C4-2B (cell line): ENCODE measurements around the gene KIF6.

Source experiments
- ZFX ChIP-seq: fragments of 450-650 bp; IDR thresholded peaks from 2 replicates; pipeline ENCODE4 v1.6.1; 2017
- TF ChIP-seq, protein P1 (sequence below): fragments of 450-650 bp; conservative IDR thresholded peaks from 2 replicates; pipeline ENCODE4 v1.5.1; 2017; ENCODE audit warnings: mild to moderate bottlenecking

DNA sequence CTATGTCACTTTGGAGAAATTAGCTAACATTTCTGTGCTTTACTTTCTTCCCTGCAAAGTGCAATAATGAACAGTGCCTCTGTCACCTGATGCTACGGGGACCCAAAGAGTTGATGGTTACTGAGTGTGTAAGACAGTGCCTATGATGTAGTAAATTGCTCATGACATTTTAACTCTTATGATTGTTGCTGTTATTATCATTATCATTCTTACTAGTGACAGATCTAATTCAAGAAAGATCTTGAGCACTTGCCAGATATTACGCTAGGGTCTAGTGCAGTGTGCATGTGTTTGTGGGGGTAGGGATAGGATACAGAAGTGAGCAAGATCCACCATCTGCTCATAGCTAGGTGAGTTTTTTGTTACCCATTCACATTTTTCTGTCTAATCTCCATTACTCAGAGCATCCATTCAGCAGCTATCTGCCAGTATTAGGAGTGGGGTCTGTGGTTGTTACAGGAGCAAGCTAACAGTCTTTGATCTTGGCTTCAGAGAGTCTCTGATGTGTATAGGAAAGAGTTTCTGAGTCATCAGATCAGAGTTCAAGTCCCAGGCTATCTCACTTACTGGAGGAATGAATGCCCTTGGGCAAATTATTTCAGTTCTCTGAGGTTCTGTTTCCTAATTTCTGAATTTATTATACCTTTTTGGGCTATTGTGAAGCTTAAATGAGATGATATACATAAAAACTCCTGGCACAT, 33.8 kb upstream of the KIF6 start:
- TF ChIP-seq, protein P1, sequence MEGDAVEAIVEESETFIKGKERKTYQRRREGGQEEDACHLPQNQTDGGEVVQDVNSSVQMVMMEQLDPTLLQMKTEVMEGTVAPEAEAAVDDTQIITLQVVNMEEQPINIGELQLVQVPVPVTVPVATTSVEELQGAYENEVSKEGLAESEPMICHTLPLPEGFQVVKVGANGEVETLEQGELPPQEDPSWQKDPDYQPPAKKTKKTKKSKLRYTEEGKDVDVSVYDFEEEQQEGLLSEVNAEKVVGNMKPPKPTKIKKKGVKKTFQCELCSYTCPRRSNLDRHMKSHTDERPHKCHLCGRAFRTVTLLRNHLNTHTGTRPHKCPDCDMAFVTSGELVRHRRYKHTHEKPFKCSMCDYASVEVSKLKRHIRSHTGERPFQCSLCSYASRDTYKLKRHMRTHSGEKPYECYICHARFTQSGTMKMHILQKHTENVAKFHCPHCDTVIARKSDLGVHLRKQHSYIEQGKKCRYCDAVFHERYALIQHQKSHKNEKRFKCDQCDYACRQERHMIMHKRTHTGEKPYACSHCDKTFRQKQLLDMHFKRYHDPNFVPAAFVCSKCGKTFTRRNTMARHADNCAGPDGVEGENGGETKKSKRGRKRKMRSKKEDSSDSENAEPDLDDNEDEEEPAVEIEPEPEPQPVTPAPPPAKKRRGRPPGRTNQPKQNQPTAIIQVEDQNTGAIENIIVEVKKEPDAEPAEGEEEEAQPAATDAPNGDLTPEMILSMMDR: no peak
- TF ChIP-seq ZFX: no peak
